C1 segment of cervical spinal cord (tissue), 14 donors: Measurements from ENCODE around the gene ACVR2B.

Experiments
- DNase-seq, 14 donors: peaks; one replicate each; lab custom pipeline; 2025; lab: John Stamatoyannopoulos, UW

Gene ACVR2B

GRCh38 chr3:38526792-38527191 lies 73.1 kb downstream of the ACVR2B start:
- no peak for DNase-seq

GRCh38 chr3:38528457-38528856 lies 74.8 kb downstream of the ACVR2B start:
- DNase-seq = no peak

- no peak for DNase-seq
Measured at GRCh38 chr3:38532529-38532928, 78.8 kb downstream of the ACVR2B start.

GRCh38 chr3:38533285-38533976 lies 79.7 kb downstream of the ACVR2B start:
- no peak for DNase-seq

- no peak for DNase-seq
Measured at GRCh38 chr3:38534180-38534579, 80.5 kb downstream of the ACVR2B start.

- no peak for DNase-seq
Measured at GRCh38 chr3:38534604-38535003, 80.9 kb downstream of the ACVR2B start.

- no peak for DNase-seq
Measured at GRCh38 chr3:38536671-38537070, 83.0 kb downstream of the ACVR2B start.

- DNase-seq = no peak
Measured at GRCh38 chr3:38538773-38539353, 85.2 kb downstream of the ACVR2B start.

- no peak for DNase-seq
Measured at GRCh38 chr3:38541806-38542205, 88.1 kb downstream of the ACVR2B start.
